Measurements from ENCODE around the gene SHISA9.

SHISA9 gene

DNA sequence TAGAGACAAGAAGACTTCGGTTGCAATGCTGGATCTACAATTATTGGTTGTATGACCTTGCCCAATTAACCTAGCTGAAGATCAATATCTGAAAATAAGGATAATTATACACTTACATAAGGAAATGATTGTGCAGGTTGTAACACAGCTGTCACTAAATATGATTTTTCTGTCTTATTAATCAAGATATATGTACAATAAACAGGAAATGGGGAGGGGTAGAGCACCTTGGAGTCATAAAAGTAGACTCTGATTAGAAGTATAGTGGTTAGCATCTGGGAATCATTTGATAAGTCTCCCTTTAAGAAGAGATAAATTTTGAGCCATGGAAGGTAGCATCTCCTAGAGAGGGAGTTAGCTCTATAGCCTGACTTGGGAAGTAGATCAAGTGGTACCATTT, 369.2 kb downstream of the SHISA9 start:
- Histone ChIP-seq H3K4me3 (replicated peaks; ENCODE audit: insufficient read depth, low read length) (no peak overlapping the region), H3K27me3 (ENCODE audit: insufficient read depth, poor library complexity, severe bottlenecking) (no peaks in the 10 kb centered on the region), H3K27ac (replicated peaks) (no peak overlapping the region)
- DNase-seq (ENCODE audit: low read depth in 1 of 2, low spot score in 1 of 2): no peak
- TF ChIP-seq, protein P1, sequence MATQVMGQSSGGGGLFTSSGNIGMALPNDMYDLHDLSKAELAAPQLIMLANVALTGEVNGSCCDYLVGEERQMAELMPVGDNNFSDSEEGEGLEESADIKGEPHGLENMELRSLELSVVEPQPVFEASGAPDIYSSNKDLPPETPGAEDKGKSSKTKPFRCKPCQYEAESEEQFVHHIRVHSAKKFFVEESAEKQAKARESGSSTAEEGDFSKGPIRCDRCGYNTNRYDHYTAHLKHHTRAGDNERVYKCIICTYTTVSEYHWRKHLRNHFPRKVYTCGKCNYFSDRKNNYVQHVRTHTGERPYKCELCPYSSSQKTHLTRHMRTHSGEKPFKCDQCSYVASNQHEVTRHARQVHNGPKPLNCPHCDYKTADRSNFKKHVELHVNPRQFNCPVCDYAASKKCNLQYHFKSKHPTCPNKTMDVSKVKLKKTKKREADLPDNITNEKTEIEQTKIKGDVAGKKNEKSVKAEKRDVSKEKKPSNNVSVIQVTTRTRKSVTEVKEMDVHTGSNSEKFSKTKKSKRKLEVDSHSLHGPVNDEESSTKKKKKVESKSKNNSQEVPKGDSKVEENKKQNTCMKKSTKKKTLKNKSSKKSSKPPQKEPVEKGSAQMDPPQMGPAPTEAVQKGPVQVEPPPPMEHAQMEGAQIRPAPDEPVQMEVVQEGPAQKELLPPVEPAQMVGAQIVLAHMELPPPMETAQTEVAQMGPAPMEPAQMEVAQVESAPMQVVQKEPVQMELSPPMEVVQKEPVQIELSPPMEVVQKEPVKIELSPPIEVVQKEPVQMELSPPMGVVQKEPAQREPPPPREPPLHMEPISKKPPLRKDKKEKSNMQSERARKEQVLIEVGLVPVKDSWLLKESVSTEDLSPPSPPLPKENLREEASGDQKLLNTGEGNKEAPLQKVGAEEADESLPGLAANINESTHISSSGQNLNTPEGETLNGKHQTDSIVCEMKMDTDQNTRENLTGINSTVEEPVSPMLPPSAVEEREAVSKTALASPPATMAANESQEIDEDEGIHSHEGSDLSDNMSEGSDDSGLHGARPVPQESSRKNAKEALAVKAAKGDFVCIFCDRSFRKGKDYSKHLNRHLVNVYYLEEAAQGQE (IDR thresholded peaks at IDR 0.05; ENCODE audit: insufficient replicate concordance, low read depth): no peak
- TF ChIP-seq, protein P2, sequence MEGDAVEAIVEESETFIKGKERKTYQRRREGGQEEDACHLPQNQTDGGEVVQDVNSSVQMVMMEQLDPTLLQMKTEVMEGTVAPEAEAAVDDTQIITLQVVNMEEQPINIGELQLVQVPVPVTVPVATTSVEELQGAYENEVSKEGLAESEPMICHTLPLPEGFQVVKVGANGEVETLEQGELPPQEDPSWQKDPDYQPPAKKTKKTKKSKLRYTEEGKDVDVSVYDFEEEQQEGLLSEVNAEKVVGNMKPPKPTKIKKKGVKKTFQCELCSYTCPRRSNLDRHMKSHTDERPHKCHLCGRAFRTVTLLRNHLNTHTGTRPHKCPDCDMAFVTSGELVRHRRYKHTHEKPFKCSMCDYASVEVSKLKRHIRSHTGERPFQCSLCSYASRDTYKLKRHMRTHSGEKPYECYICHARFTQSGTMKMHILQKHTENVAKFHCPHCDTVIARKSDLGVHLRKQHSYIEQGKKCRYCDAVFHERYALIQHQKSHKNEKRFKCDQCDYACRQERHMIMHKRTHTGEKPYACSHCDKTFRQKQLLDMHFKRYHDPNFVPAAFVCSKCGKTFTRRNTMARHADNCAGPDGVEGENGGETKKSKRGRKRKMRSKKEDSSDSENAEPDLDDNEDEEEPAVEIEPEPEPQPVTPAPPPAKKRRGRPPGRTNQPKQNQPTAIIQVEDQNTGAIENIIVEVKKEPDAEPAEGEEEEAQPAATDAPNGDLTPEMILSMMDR (IDR thresholded peaks at IDR 0.05; ENCODE audit: insufficient read depth, low read length): no peak
- TF ChIP-seq POLR2AphosphoS5 (IDR thresholded peaks at IDR 0.05; ENCODE audit: low read depth) (no peak), GABPA (IDR thresholded peaks at IDR 0.05; ENCODE audit: low read depth) (no peak), SPI1 (IDR thresholded peaks at IDR 0.05; ENCODE audit: borderline replicate concordance, low read depth) (no peak)

DNA sequence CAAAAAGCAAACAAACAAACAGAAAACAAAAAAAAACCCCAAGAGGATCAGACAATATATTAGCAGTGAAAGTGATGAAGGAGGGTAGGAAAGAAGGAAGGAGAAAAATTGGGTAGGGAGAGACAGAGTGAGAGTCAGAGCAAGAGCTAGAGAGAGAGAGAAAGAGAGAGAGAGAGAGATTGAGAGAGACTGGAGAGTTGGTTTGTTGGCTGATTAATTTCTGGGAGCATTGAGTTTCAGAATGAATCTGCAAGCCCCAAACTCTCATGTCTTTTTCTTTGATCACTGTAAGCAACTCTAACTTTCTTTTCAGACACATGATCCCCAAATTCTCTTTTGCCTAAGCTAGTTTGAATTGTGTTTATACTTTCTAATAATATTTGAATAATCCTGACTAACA, 388.1 kb downstream of the SHISA9 start:
- H3K4me3 ChIP-seq (replicated peaks; ENCODE audit: insufficient read depth, low read length): no peak overlapping the region
- H3K27ac ChIP-seq (replicated peaks): no peak overlapping the region
- H3K27me3 ChIP-seq (ENCODE audit: insufficient read depth, poor library complexity, severe bottlenecking): no peaks in the 10 kb centered on the region
- TF ChIP-seq, protein P2 (IDR thresholded peaks at IDR 0.05; ENCODE audit: insufficient read depth, low read length): no peak
- TF ChIP-seq SPI1 (IDR thresholded peaks at IDR 0.05; ENCODE audit: borderline replicate concordance, low read depth) (no peak), POLR2AphosphoS5 (IDR thresholded peaks at IDR 0.05; ENCODE audit: low read depth) (no peak), GABPA (IDR thresholded peaks at IDR 0.05; ENCODE audit: low read depth) (no peak)
- TF ChIP-seq, protein P1 (IDR thresholded peaks at IDR 0.05; ENCODE audit: insufficient replicate concordance, low read depth): no peak
- no peak for DNase-seq (ENCODE audit: low read depth in 1 of 2, low spot score in 1 of 2)

Data from HL-60 (cell line).